ENCODE data around the gene PLAU. TPM values are rescaled to one million over a fixed set of nuclear protein-coding genes. Genes with fewer than 3 reads are reported as not detected.
A peak's percentile ranks its signal among the peaks of the same experiment; 100 is the strongest.

The PLAU gene
- total RNA-seq, 1 experiment from 2014 or later: 15.0 TPM

DNA sequence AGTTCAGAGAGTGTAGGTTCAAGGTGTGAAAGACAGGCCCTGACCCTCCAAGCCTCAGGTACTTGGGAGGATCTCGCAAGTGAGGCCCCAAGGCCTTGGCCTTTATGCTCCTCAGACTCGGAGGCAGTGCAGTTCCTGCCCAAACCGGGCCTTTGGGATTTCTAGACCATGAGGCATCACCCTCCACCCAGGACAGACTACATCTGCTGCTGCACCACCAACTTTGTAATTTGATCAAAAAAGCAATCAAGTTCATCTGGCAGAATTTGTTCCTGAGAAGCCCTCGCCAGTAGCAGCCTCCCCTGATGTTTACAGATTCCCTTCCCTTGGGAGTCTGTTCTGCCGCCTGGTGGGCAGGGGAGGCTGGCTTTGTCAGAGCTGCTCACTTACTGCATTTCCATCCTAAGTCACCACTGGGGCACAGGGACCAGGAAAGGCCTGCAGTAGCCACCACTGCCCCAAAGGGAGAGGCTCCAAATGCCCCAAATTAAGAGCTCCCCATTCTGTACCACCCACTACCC is 38.7 kb upstream of the PLAU start:
- Mint-ChIP-seq H3K27me3 (ENCODE audit: low read depth) (no peaks in the 10 kb centered on the region; the same call in 1 of the 2 replicates), H3K9me3 (no peaks in the 10 kb centered on the region), H3K27ac (peak overlapping the region; percentile 58), H3K4me1 (peaks cover 38% of the 10 kb centered on the region), H3K4me3 (peak overlapping the region; percentile 74), H3K36me3 (peaks cover 17% of the 10 kb centered on the region)
- ATAC-seq: no peak
- no peak for DNase-seq (ENCODE audit: low spot score)
- ChIA-PET POLR2A (no interaction called here), CTCF (interaction anchor here (1.0 kb wide), 1 partner anchor 14 kb away, joined by 3 read pairs; no protein-coding TSS in a partner anchor)
- TF ChIP-seq, protein P1, sequence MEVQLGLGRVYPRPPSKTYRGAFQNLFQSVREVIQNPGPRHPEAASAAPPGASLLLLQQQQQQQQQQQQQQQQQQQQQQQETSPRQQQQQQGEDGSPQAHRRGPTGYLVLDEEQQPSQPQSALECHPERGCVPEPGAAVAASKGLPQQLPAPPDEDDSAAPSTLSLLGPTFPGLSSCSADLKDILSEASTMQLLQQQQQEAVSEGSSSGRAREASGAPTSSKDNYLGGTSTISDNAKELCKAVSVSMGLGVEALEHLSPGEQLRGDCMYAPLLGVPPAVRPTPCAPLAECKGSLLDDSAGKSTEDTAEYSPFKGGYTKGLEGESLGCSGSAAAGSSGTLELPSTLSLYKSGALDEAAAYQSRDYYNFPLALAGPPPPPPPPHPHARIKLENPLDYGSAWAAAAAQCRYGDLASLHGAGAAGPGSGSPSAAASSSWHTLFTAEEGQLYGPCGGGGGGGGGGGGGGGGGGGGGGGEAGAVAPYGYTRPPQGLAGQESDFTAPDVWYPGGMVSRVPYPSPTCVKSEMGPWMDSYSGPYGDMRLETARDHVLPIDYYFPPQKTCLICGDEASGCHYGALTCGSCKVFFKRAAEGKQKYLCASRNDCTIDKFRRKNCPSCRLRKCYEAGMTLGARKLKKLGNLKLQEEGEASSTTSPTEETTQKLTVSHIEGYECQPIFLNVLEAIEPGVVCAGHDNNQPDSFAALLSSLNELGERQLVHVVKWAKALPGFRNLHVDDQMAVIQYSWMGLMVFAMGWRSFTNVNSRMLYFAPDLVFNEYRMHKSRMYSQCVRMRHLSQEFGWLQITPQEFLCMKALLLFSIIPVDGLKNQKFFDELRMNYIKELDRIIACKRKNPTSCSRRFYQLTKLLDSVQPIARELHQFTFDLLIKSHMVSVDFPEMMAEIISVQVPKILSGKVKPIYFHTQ (CRISPR knock-in tag; IDR thresholded peaks at IDR 0.05): no peak
- TF ChIP-seq TP53 (CRISPR knock-in tag; IDR thresholded peaks at IDR 0.05): no peak

- peaks cover 30% of the 10 kb centered on the region for H3K4me1 Mint-ChIP-seq
- ChIA-PET POLR2A (no interaction called here), CTCF (interaction anchor here (0.6 to 2.6 kb wide), 7 partner anchors 10 to 475 kb away, joined by 3 to 10 read pairs (median 4); no protein-coding TSS in a partner anchor)
- DNase-seq (ENCODE audit: low spot score) (no peak), ATAC-seq (no peak)
- H3K27me3 Mint-ChIP-seq (ENCODE audit: low read depth): no peaks in the 10 kb centered on the region; the same call in 1 of the 2 replicates
- no peaks in the 10 kb centered on the region for H3K9me3 Mint-ChIP-seq
- H3K36me3 Mint-ChIP-seq: peaks cover 17% of the 10 kb centered on the region
- H3K27ac Mint-ChIP-seq: peak overlapping the region; percentile 37; the same call in 1 of the 2 replicates
- peak overlapping the region; percentile 74 for H3K4me3 Mint-ChIP-seq
- TF ChIP-seq ZNF425 (CRISPR knock-in tag; conservative IDR thresholded peaks at IDR 0.05) (no peak), RORB (CRISPR knock-in tag; IDR thresholded peaks at IDR 0.05) (no peak), CTCF (IDR thresholded peaks at IDR 0.05) (no peak), ATF1 (CRISPR knock-in tag; IDR thresholded peaks at IDR 0.05) (no peak), STAT6 (CRISPR knock-in tag; conservative IDR thresholded peaks at IDR 0.05; ENCODE audit: low read depth) (no peak), CREB1 (CRISPR knock-in tag; IDR thresholded peaks at IDR 0.05) (no peak), ZNF423 (CRISPR knock-in tag; IDR thresholded peaks at IDR 0.05) (no peak), ZBTB43 (CRISPR knock-in tag; IDR thresholded peaks at IDR 0.05) (no peak), ETV6 (CRISPR knock-in tag; IDR thresholded peaks at IDR 0.05) (no peak)
- TF ChIP-seq, protein P2, sequence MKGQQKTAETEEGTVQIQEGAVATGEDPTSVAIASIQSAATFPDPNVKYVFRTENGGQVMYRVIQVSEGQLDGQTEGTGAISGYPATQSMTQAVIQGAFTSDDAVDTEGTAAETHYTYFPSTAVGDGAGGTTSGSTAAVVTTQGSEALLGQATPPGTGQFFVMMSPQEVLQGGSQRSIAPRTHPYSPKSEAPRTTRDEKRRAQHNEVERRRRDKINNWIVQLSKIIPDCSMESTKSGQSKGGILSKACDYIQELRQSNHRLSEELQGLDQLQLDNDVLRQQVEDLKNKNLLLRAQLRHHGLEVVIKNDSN (CRISPR knock-in tag; IDR thresholded peaks at IDR 0.05): no peak
Measured at GRCh38 chr10:73873142-73873837, 37.6 kb upstream of the PLAU start.

Data from WTC11 (cell line).